ENCODE data around the gene COIL. TPM values are rescaled to one million over a fixed set of nuclear protein-coding genes. Genes with fewer than 3 reads are reported as not detected.

The COIL gene
- total and polyA plus RNA-seq, 2 of the 13 experiments (the other 11 are each of a cell fraction or from before 2014, with no cell fraction given), result 8.1 to 29.4 TPM

GRCh38 chr17:56913867-56914580 lies 46.8 kb downstream of the COIL start, which contains the start of gene TRIM25 (continued):
- TF ChIP-seq SNRNP70 (IDR thresholded peaks at IDR 0.05; ENCODE audit: low read depth, low read length), result no peak
- TF ChIP-seq FOXA3 (CRISPR knock-in tag; IDR thresholded peaks at IDR 0.05), result peak; percentile 40; the same call in 1 of the 2 replicates
- TF ChIP-seq MAF1 (CRISPR knock-in tag; IDR thresholded peaks at IDR 0.05; ENCODE audit: borderline replicate concordance), result peak; percentile 11; the same call in 1 of the 2 replicates
- TF ChIP-seq, protein P1, sequence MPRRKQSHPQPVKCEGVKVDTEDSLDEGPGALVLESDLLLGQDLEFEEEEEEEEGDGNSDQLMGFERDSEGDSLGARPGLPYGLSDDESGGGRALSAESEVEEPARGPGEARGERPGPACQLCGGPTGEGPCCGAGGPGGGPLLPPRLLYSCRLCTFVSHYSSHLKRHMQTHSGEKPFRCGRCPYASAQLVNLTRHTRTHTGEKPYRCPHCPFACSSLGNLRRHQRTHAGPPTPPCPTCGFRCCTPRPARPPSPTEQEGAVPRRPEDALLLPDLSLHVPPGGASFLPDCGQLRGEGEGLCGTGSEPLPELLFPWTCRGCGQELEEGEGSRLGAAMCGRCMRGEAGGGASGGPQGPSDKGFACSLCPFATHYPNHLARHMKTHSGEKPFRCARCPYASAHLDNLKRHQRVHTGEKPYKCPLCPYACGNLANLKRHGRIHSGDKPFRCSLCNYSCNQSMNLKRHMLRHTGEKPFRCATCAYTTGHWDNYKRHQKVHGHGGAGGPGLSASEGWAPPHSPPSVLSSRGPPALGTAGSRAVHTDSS (CRISPR knock-in tag; conservative IDR thresholded peaks at IDR 0.05), result no peak
- TF ChIP-seq SCMH1 (CRISPR knock-in tag; IDR thresholded peaks at IDR 0.05; ENCODE audit: borderline replicate concordance), result no peak
- TF ChIP-seq ATF4 (CRISPR knock-in tag; IDR thresholded peaks at IDR 0.05), result peak in 1 of 2 experiments; percentile 42; a peak in 2 of 4 replicates
- peak; percentile 87; the same call in 1 of the 2 replicates for TF ChIP-seq ZNF772 (CRISPR knock-in tag; IDR thresholded peaks at IDR 0.05)
- TF ChIP-seq GLI4 (CRISPR knock-in tag; IDR thresholded peaks at IDR 0.05; ENCODE audit: borderline replicate concordance), result peak; percentile 83; the same call in 1 of the 2 replicates
- TF ChIP-seq ZNF607 (CRISPR knock-in tag; IDR thresholded peaks at IDR 0.05; ENCODE audit: borderline replicate concordance), result peak; percentile 93
- peak; percentile 31 for TF ChIP-seq ZNF672 (CRISPR knock-in tag; IDR thresholded peaks at IDR 0.05)
- TF ChIP-seq KDM5B (CRISPR knock-in tag; IDR thresholded peaks at IDR 0.05; ENCODE audit: borderline replicate concordance), result peak; percentile 98
- peak; percentile 84 for TF ChIP-seq POGK (CRISPR knock-in tag; conservative IDR thresholded peaks at IDR 0.05)
- 0 out of 2 replicates have a peak, but pooled peaks have one; percentile 67 for TF ChIP-seq ZNF775 (CRISPR knock-in tag; IDR thresholded peaks at IDR 0.05; ENCODE audit: borderline replicate concordance)
- TF ChIP-seq MBNL3 (CRISPR knock-in tag; conservative IDR thresholded peaks at IDR 0.05), result no peak
- peak; percentile 92 for TF ChIP-seq ZNF83 (CRISPR knock-in tag; IDR thresholded peaks at IDR 0.05; ENCODE audit: borderline replicate concordance)
- TF ChIP-seq ZNF781 (CRISPR knock-in tag; IDR thresholded peaks at IDR 0.05; ENCODE audit: borderline replicate concordance, not compliant biosample characterization), result peak; percentile 28
- TF ChIP-seq KMT2A (CRISPR knock-in tag; IDR thresholded peaks at IDR 0.05), result peak; percentile 86
- TF ChIP-seq ZNF879 (CRISPR knock-in tag; IDR thresholded peaks at IDR 0.05), result 0 out of 2 replicates have a peak, but pooled peaks have one; percentile 72
- TF ChIP-seq RCOR2 (CRISPR knock-in tag; IDR thresholded peaks at IDR 0.05), result no peak
- TF ChIP-seq ZNF800 (CRISPR knock-in tag; IDR thresholded peaks at IDR 0.05), result peak; percentile 92
- TF ChIP-seq TSC22D2 (CRISPR knock-in tag; IDR thresholded peaks at IDR 0.05; ENCODE audit: borderline replicate concordance), result peak; percentile 81; the same call in 1 of the 2 replicates
- TF ChIP-seq TCF7 (IDR thresholded peaks at IDR 0.05; ENCODE audit: low read depth), result 0 out of 2 replicates have a peak, but pooled peaks have one; percentile 10
- TF ChIP-seq SRSF9 (IDR thresholded peaks at IDR 0.05; ENCODE audit: borderline replicate concordance, insufficient read depth, low read depth, low read length, poor library complexity, severe bottlenecking), result no peak
